HCT116 (cell line): ENCODE results near the gene SMIM33. TPM values are rescaled to one million over a fixed set of nuclear protein-coding genes. Genes with fewer than 3 reads are reported as not detected.
A peak's percentile ranks its signal among the peaks of the same experiment; 100 is the strongest.

ENCODE experiments used
- ATAC-seq: fragments of 200-7000 bp; cut with Tn5 transposase; 2 replicates; pipeline ENCODE4 v1.9.1; 2020; ENCODE audit warnings: mild to moderate bottlenecking, moderate library complexity
- BruUV-seq: library from RNA; stranded (reverse); fragments of 400-500 nt; replicated peaks from 2 replicates; lab custom pipeline; 2021; lab: Mats Ljungman, UMichigan
- CTCF ChIA-PET: fragments of 300-600 bp; sonication (Branson Sonifier 250); formaldehyde crosslinking; loops from one replicate; lab custom pipeline; 2021; ENCODE audit warnings: antibody characterized with exemption; lab: Charles Lee
- POLR2A ChIA-PET: fragments of 300-600, 350-600 bp; sonication (Branson Sonifier 250); formaldehyde crosslinking; loops from one replicate; lab custom pipeline; 2021; ENCODE audit warnings: antibody characterized with exemption; lab: Charles Lee
- RAD21 ChIA-PET, 2 experiments: fragments of 300-600 bp; sonication (Branson Sonifier 250); formaldehyde crosslinking; loops; one replicate each; lab custom pipeline; 2023; ENCODE audit warnings: low total read pairs in 2 of 2; ENCODE audit not compliant: uncharacterized antibody in 2 of 2, unreplicated experiment in 2 of 2, low non-redundant PET in 1 of 2; lab: Charles Lee
- DNase-seq: peaks from one replicate; pipeline ENCODE4 v3.0.0-alpha.2; 2010; ENCODE audit warnings: low read depth, low spot score
- H2AFZ ChIP-seq: fragments of 200-600 bp; shearing (Covaris generic), sonication (generic); 2 replicates; pipeline ENCODE4 v1.6.1; 2017; ENCODE audit warnings: low read depth, mixed run types, mixed read lengths, antibody characterized with exemption, low read length; ENCODE audit not compliant: poor library complexity, severe bottlenecking
- H3K27ac ChIP-seq: 2 replicates; pipeline ENCODE4 v1.5.1; 2012; ENCODE audit warnings: low read depth, low read length
- H3K27me3 ChIP-seq: fragments of 200-600 bp; sonication (generic); 2 replicates; pipeline ENCODE4 v1.6.1; 2016; ENCODE audit warnings: mixed run types, low read length, mixed read lengths; ENCODE audit not compliant: insufficient read depth
- H3K36me3 ChIP-seq, 2 experiments: fragments of 200-500 bp in 1 of 2; fragments of 200-600 bp in 1 of 2; sonication (Bioruptor generic) in 1 of 2; sonication (generic) in 1 of 2; 2 replicates each; pipeline versions ENCODE4 v1.5.1 to v1.6.1; 2014 to 2016; ENCODE audit warnings: low read length in 2 of 2, inconsistent platforms in 1 of 2, mixed read lengths in 1 of 2, mixed run types in 1 of 2; ENCODE audit not compliant: insufficient read depth in 2 of 2, control insufficient read depth in 1 of 2
- H3K4me1 ChIP-seq, 2 experiments: fragments of 200-600 bp in 1 of 2; sonication (generic) in 1 of 2; 2 replicates each; pipeline versions ENCODE4 v1.5.1 to v1.6.1; 2012 to 2017; ENCODE audit warnings: low read length in 2 of 2, inconsistent platforms in 1 of 2, mild to moderate bottlenecking in 1 of 2, mixed read lengths in 1 of 2, mixed run types in 1 of 2, moderate library complexity in 1 of 2; ENCODE audit not compliant: insufficient read depth in 2 of 2, control insufficient read depth in 1 of 2
- H3K4me2 ChIP-seq: fragments of 200-600 bp; sonication (generic); 2 replicates; pipeline ENCODE4 v1.6.1; 2017; ENCODE audit warnings: mixed run types, low read length, mixed read lengths
- H3K4me3 ChIP-seq, 2 experiments: fragments of 200-600 bp in 1 of 2; sonication (generic) in 1 of 2; replicated peaks in 1 of 2; 2 replicates each; pipeline ENCODE4 v1.5.1; 2011 to 2016; ENCODE audit warnings: low read length in 2 of 2, control low read depth in 1 of 2, low read depth in 1 of 2, mild to moderate bottlenecking in 1 of 2, mixed read lengths in 1 of 2, mixed run types in 1 of 2
- H3K79me2 ChIP-seq: fragments of 200-600 bp; sonication (generic); 2 replicates; pipeline ENCODE4 v1.6.1; 2017; ENCODE audit warnings: mild to moderate bottlenecking, mixed run types, low read length, moderate library complexity, mixed read lengths; ENCODE audit not compliant: insufficient read depth
- H3K9ac ChIP-seq: fragments of 200-600 bp; sonication (generic); 2 replicates; pipeline ENCODE4 v1.6.1; 2016; ENCODE audit warnings: low read length, mixed read lengths
- H3K9me2 ChIP-seq: fragments of 200-600 bp; sonication (generic), shearing (Covaris generic); 2 replicates; pipeline ENCODE4 v1.6.1; 2017; ENCODE audit warnings: mixed run types, mild to moderate bottlenecking, moderate library complexity; ENCODE audit not compliant: insufficient read depth
- H3K9me3 ChIP-seq, 2 experiments: fragments of 200-500 bp in 1 of 2; fragments of 200-600 bp in 1 of 2; sonication (Bioruptor generic) in 1 of 2; sonication (generic) in 1 of 2; 2 replicates each; pipeline ENCODE4 v1.6.1; 2014 to 2017; ENCODE audit warnings: low read length in 2 of 2, mixed read lengths in 2 of 2, inconsistent platforms in 1 of 2, low read depth in 1 of 2, mild to moderate bottlenecking in 1 of 2, mixed run types in 1 of 2, moderate library complexity in 1 of 2; ENCODE audit not compliant: control insufficient read depth in 1 of 2, insufficient read depth in 1 of 2
- H4K20me1 ChIP-seq: fragments of 200-600 bp; sonication (generic), shearing (Covaris generic); 2 replicates; pipeline ENCODE4 v1.6.1; 2017; ENCODE audit warnings: mixed run types, mild to moderate bottlenecking, moderate library complexity; ENCODE audit not compliant: insufficient read depth
- RAD21 ChIP-seq: IDR thresholded peaks from 2 replicates; pipeline ENCODE4 v1.6.1; 2012; ENCODE audit warnings: low read depth, mild to moderate bottlenecking
- SIN3A ChIP-seq: IDR thresholded peaks from 2 replicates; pipeline ENCODE4 v1.6.1; 2012; ENCODE audit warnings: low read depth
- SP1 ChIP-seq: IDR thresholded peaks from 2 replicates; pipeline ENCODE4 v1.6.1; 2012; ENCODE audit warnings: low read depth
- TCF7L2 ChIP-seq: IDR thresholded peaks from 2 replicates; pipeline ENCODE4 v1.7.0; 2011; ENCODE audit warnings: borderline replicate concordance, inconsistent platforms; ENCODE audit not compliant: insufficient read depth, insufficient read length; ENCODE audit errors: extremely low read depth
- ZBTB33 ChIP-seq: IDR thresholded peaks from 2 replicates; pipeline ENCODE4 v1.6.1; 2011; ENCODE audit warnings: mild to moderate bottlenecking, low read length, moderate library complexity; ENCODE audit not compliant: insufficient replicate concordance; ENCODE audit errors: extremely low read depth
- ZNF274 ChIP-seq: fragments of 200-500 bp; sonication (Bioruptor generic); IDR thresholded peaks from 2 replicates; pipeline ENCODE4 v1.6.1; 2014; ENCODE audit warnings: mild to moderate bottlenecking, low read depth, low read length, inconsistent platforms
- intact Hi-C: fragments of 100-400 bp; cut with micrococcal nuclease; formaldehyde crosslinking; loops from 2 replicates; pipeline ENCODE4 v1.10.0; 2022
- total RNA-seq: library from RNA; stranded (reverse); gene quantifications from one replicate; pipeline ENCODE4 v1.2.1, GENCODE V29; 2021; ENCODE audit not compliant: unreplicated experiment
- TF ChIP-seq, protein P1 (sequence below), 3 experiments: fragments of 200-600 bp in 1 of 3; sonication (generic) in 1 of 3; IDR thresholded peaks in 2 of 3; conservative IDR thresholded peaks in 1 of 3; 2 replicates each; pipeline ENCODE4 v1.5.1; 2012 to 2017; ENCODE audit warnings: low read depth in 2 of 3, low read length in 2 of 3, antibody characterized with exemption in 1 of 3, borderline replicate concordance in 1 of 3, control low read depth in 1 of 3, mild to moderate bottlenecking in 1 of 3, mixed read lengths in 1 of 3, mixed run types in 1 of 3, moderate library complexity in 1 of 3; ENCODE audit not compliant: insufficient read depth in 1 of 3
- TF ChIP-seq, protein P2 (sequence below): IDR thresholded peaks from 2 replicates; pipeline ENCODE4 v1.6.1; 2012

SMIM33 gene
- total RNA-seq, 1 experiment from 2014 or later, result not detected

GRCh38 chr5:139468421-139468931, 2.3 kb upstream of the SMIM33 start:
- ATAC-seq, result peak; percentile 73
- intact Hi-C loops, result no loop called here
- Histone ChIP-seq H3K9ac (no peak overlapping the region), H3K9me3 (no peaks in the 10 kb centered on the region), H4K20me1 (no peaks in the 10 kb centered on the region), H3K79me2 (no peaks in the 10 kb centered on the region), H3K36me3 (no peaks in the 10 kb centered on the region), H3K4me3 (no peak overlapping the region), H3K4me2 (no peak overlapping the region), H2AFZ (no peak overlapping the region), H3K27ac (no peak overlapping the region), H3K4me1 (peaks cover 3 to 6% of the 10 kb centered on the region in 2 experiments; a peak in 2 of 4 replicates), H3K27me3 (no peaks in the 10 kb centered on the region), H3K9me2 (no peaks in the 10 kb centered on the region)
- RAD21 ChIA-PET, result no interaction called here
- BruUV-seq, result no TSS peak
- POLR2A ChIA-PET, result no interaction called here
- CTCF ChIA-PET, result no interaction called here
- TF ChIP-seq TCF7L2, result no peak
- TF ChIP-seq RAD21, result peak; percentile 30
- DNase-seq, result no peak

- Histone ChIP-seq H3K9ac (no peak overlapping the region), H2AFZ (no peak overlapping the region), H3K9me3 (no peaks in the 10 kb centered on the region), H3K4me3 (no peak overlapping the region), H3K27ac (no peak overlapping the region), H3K4me1 (peaks cover 9% of the 10 kb centered on the region in 2 experiments; a peak in 2 of 4 replicates), H3K27me3 (no peaks in the 10 kb centered on the region), H3K36me3 (no peaks in the 10 kb centered on the region), H3K9me2 (no peaks in the 10 kb centered on the region), H3K79me2 (no peaks in the 10 kb centered on the region), H4K20me1 (no peaks in the 10 kb centered on the region), H3K4me2 (no peak overlapping the region)
- ChIA-PET POLR2A (no interaction called here), RAD21 (no interaction called here), CTCF (no interaction called here)
- ATAC-seq (no peak), DNase-seq (no peak)
- TF ChIP-seq SIN3A (no peak), ZBTB33 (no peak), ZNF274 (no peak), SP1 (no peak)
- TF ChIP-seq, protein P1, sequence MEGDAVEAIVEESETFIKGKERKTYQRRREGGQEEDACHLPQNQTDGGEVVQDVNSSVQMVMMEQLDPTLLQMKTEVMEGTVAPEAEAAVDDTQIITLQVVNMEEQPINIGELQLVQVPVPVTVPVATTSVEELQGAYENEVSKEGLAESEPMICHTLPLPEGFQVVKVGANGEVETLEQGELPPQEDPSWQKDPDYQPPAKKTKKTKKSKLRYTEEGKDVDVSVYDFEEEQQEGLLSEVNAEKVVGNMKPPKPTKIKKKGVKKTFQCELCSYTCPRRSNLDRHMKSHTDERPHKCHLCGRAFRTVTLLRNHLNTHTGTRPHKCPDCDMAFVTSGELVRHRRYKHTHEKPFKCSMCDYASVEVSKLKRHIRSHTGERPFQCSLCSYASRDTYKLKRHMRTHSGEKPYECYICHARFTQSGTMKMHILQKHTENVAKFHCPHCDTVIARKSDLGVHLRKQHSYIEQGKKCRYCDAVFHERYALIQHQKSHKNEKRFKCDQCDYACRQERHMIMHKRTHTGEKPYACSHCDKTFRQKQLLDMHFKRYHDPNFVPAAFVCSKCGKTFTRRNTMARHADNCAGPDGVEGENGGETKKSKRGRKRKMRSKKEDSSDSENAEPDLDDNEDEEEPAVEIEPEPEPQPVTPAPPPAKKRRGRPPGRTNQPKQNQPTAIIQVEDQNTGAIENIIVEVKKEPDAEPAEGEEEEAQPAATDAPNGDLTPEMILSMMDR (IDR thresholded peaks at IDR 0.05 in 2 of 3, conservative IDR thresholded peaks at IDR 0.05 in 1 of 3; ENCODE audit: borderline replicate concordance in 1 of 3, insufficient read depth in 1 of 3, low read depth in 2 of 3, low read length in 2 of 3), result no peak
- TF ChIP-seq, protein P2, sequence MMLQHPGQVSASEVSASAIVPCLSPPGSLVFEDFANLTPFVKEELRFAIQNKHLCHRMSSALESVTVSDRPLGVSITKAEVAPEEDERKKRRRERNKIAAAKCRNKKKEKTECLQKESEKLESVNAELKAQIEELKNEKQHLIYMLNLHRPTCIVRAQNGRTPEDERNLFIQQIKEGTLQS, result no peak
- intact Hi-C loops, result no loop called here
- BruUV-seq, result no TSS peak
These were observed 1.7 kb downstream of the SMIM33 start for GRCh38 chr5:139472386-139473030.
